Psoas muscle (tissue), 8 donors: ENCODE measurements around the gene ZNF789. TPM values are rescaled to one million over a fixed set of nuclear protein-coding genes. Genes with fewer than 3 reads are reported as not detected.

Experiments
- ATAC-seq, 4 donors: fragments of 200-7000 bp; cut with Tn5 transposase; one replicate each; pipeline ENCODE4 v1.9.1; 2020; ENCODE audit warnings: moderate library complexity in 3 of 4, mild to moderate bottlenecking in 2 of 4
- DNase-seq, 2 donors: peaks; one replicate each; pipeline ENCODE4 v3.0.0-alpha.2; 2020
- H3K27ac ChIP-seq: fragments of 200-600 bp; one replicate; pipeline ENCODE4 v1.8.0; 2022
- H3K27me3 ChIP-seq, 3 donors: fragments of 200-600 bp in 1 of 3; one replicate each; pipeline versions ENCODE4 v1.6.1 to v1.8.0; 2013 to 2022; ENCODE audit warnings: low read length in 2 of 3, mild to moderate bottlenecking in 2 of 3, moderate library complexity in 1 of 3; ENCODE audit not compliant: insufficient read depth in 3 of 3
- H3K36me3 ChIP-seq, 2 donors: fragments of 200-600 bp in 1 of 2; one replicate each; pipeline versions ENCODE4 v1.6.1 to v1.8.0; 2013 to 2022; ENCODE audit warnings: low read depth in 1 of 2, mild to moderate bottlenecking in 1 of 2, moderate library complexity in 1 of 2; ENCODE audit not compliant: insufficient read depth in 1 of 2
- H3K4me1 ChIP-seq: fragments of 200-600 bp; one replicate; pipeline ENCODE4 v1.8.0; 2022
- H3K4me3 ChIP-seq: fragments of 200-600 bp; one replicate; pipeline ENCODE4 v1.8.0; 2022; ENCODE audit warnings: mild to moderate bottlenecking
- H3K9me3 ChIP-seq: fragments of 200-600 bp; one replicate; pipeline ENCODE4 v1.8.0; 2022
- CTCF ChIP-seq: fragments of 200-600 bp; IDR thresholded peaks from one replicate; pipeline ENCODE4 v1.8.0; 2022; ENCODE audit warnings: antibody characterized with exemption
- WGBS, 3 donors: extraction: QIAGEN DNeasy Blood & Tissue Kit; methylation state at CpG; one replicate each; pipeline versions ENCODE4 v1.1.6 to v1.1.7; 2013; 5-methylcytosine and 5-hydroxymethylcytosine counted together
- intact Hi-C, 2 donors: fragments of 100-400 bp; cut with DNase I; formaldehyde crosslinking; loops; one replicate each; pipeline versions ENCODE4 v1.11.0 to v1.14.2; 2022
- polyA plus RNA-seq, 3 donors: library from polyadenylated mRNA; stranded (reverse); fragments of 200-250 nt; gene quantifications; one replicate each; pipeline ENCODE4 v1.2.3, GENCODE V29; 2013
- total RNA-seq, 4 donors: library from RNA; stranded (reverse); fragmentation: NEBNext Ultra II Directional in 2 of 4; extraction: Animal tissue kit (Norgen Biotek cat#: 25700) in 2 of 4; gene quantifications; one replicate each; pipeline versions ENCODE4 v1.2.1 to v1.2.4, GENCODE V29; 2021 to 2023
- donor health status: healthy with polysubstance abuse.
- donor health status: DM: no; HTN: no; CAD: no; lungs with moderate emphysema.
- donor health status: Bipolar disorder and iron deficiency.
- donor health status: healthy.
- donor health status: DM: yes; HTN: yes; CAD: no.
- donor health status: DM: no; HTN: no; CAD: no.
- donor health status: DM: no; HTN: no; CAD: no.
- donor health status: DM: yes; HTN: yes; CAD: no.

ZNF789 gene
- total and polyA plus RNA-seq, 7 donors = 1.6 to 6.2 (median 2.4) TPM

DNA sequence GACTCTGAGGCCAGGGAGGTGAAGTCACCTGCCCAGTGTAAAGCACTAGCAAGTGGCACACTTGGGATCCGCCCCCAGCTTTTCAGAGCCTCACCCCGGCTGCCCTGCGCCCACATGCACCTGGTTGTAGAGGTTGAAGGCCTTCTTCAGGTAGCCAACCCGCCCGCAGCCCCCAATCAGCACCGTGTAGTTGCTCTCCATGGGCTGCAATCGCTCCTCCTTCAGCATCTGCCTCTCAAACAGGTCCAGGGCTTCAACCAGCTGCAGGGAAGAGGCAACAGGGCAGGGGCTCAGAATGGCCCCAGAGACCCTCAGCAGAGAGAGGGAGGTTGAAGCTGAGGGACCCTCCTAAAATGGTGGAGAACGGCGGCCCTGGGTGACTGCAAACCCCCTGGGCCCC, 39.5 kb upstream of the ZNF789 start:
- H3K4me3 ChIP-seq = no peak overlapping the region
- ATAC-seq (no peak), DNase-seq (no peak)
- H3K36me3 ChIP-seq = peaks cover 6 to 74% of the 10 kb centered on the region in 2 donors
- no peaks in the 10 kb centered on the region for H3K27me3 ChIP-seq
- no peak for TF ChIP-seq CTCF
- peaks cover 8% of the 10 kb centered on the region for H3K4me1 ChIP-seq
- H3K27ac ChIP-seq = no peak overlapping the region
- WGBS, 3 donors = 94 to 98% (median 94%) methylated on average over 9 of the region's 9 CpGs
- intact Hi-C loops = no loop called here
- no peaks in the 10 kb centered on the region for H3K9me3 ChIP-seq

GRCh38 chr7:99437946-99438572, 34.6 kb upstream of the ZNF789 start:
- ATAC-seq (peak; percentile 25 to 50 (median 26)), DNase-seq (no peak)
- H3K4me1 ChIP-seq = peaks cover 30% of the 10 kb centered on the region
- WGBS, 3 donors = 16% methylated on average over 20 of the region's 20 CpGs
- H3K27ac ChIP-seq = peak overlapping the region; percentile 91
- H3K36me3 ChIP-seq = peaks cover 6 to 32% of the 10 kb centered on the region in 2 donors
- H3K4me3 ChIP-seq = peak overlapping the region; percentile 89
- TF ChIP-seq CTCF = no peak
- intact Hi-C loops = no loop called here
- no peaks in the 10 kb centered on the region for H3K9me3 ChIP-seq
- no peaks in the 10 kb centered on the region for H3K27me3 ChIP-seq

GRCh38 chr7:99438573-99439480, 33.9 kb upstream of the ZNF789 start, which contains the start of the genes CPSF4 and PTCD1:
CPSF4 (plus strand) TSS chr7:99438943; CDS start chr7:99439083, 140 bp downstream.
PTCD1 (minus strand) TSS chr7:99438798; CDS start chr7:99435242, 3,556 bp downstream.
- no peak for TF ChIP-seq CTCF
- WGBS, 3 donors = 0 to 1% (median 1%) methylated on average over 51 to 89 of the region's 89 CpGs
- peak within 1 kb of the TSS; percentile 89 for H3K4me3 ChIP-seq
- H3K27ac ChIP-seq = peak within 1 kb of the TSS; percentile 91
- no peaks in the 10 kb centered on the region for H3K9me3 ChIP-seq
- DNase-seq (peak; percentile 97 to 99), ATAC-seq (peak; percentile 96 to 98 (median 98))
- intact Hi-C loops = no loop called here
- H3K27me3 ChIP-seq = no peaks in the 10 kb centered on the region
- H3K36me3 ChIP-seq = peaks cover 6 to 32% of the 10 kb centered on the region in 2 donors
- H3K4me1 ChIP-seq = peaks cover 31% of the 10 kb centered on the region

- no peaks in the 10 kb centered on the region for H3K27me3 ChIP-seq
- no peak for TF ChIP-seq CTCF
- H3K4me3 ChIP-seq = peak overlapping the region; percentile 89
- peaks cover 31% of the 10 kb centered on the region for H3K4me1 ChIP-seq
- DNase-seq = no peak
- ATAC-seq = no peak
- WGBS, 3 donors = 65 to 71% (median 69%) methylated on average over 9 of the region's 9 CpGs
- H3K27ac ChIP-seq = no peak overlapping the region
- intact Hi-C loops = no loop called here
- no peaks in the 10 kb centered on the region for H3K9me3 ChIP-seq
- peaks cover 4 to 32% of the 10 kb centered on the region in 2 donors for H3K36me3 ChIP-seq
These were observed 32.5 kb upstream of the ZNF789 start for GRCh38 chr7:99440195-99440594.
